MM.1S (cell line): Measurements from ENCODE around the gene CBFB.

ENCODE experiments used
- DNase-seq: peaks from one replicate; pipeline ENCODE4 v3.0.0-alpha.2; 2015
- H2AFZ ChIP-seq: fragments of 300-600 bp; sonication (generic); 2 replicates; pipeline ENCODE4 v1.6.0; 2016; ENCODE audit warnings: antibody characterized with exemption, low read length
- H3F3A ChIP-seq: fragments of 300-600 bp; sonication (generic); 2 replicates; pipeline ENCODE4 v1.6.1; 2016; ENCODE audit warnings: mild to moderate bottlenecking, antibody characterized with exemption, low read length, moderate library complexity, mixed read lengths; ENCODE audit not compliant: insufficient read depth
- H3K27ac ChIP-seq: fragments of 300-600 bp; sonication (generic); 2 replicates; pipeline ENCODE4 v1.5.1; 2016; ENCODE audit warnings: mild to moderate bottlenecking, low read length
- H3K27me3 ChIP-seq: fragments of 300-600 bp; sonication (generic); replicated peaks from 2 replicates; pipeline ENCODE4 v1.6.0; 2016; ENCODE audit warnings: low read length; ENCODE audit not compliant: insufficient read depth
- H3K36me3 ChIP-seq: fragments of 300-600 bp; sonication (generic); replicated peaks from 2 replicates; pipeline ENCODE4 v1.6.1; 2016; ENCODE audit warnings: mild to moderate bottlenecking, low read length, mixed read lengths; ENCODE audit not compliant: insufficient read depth
- H3K4me1 ChIP-seq: fragments of 300-600 bp; sonication (generic); 2 replicates; pipeline ENCODE4 v1.6.1; 2016; ENCODE audit warnings: low read length, mixed read lengths
- H3K4me2 ChIP-seq: fragments of 300-600 bp; sonication (generic); 2 replicates; pipeline ENCODE4 v1.6.0; 2016; ENCODE audit warnings: low read depth, low read length
- H3K4me3 ChIP-seq: fragments of 300-600 bp; sonication (generic); 2 replicates; pipeline ENCODE4 v1.5.1; 2016; ENCODE audit warnings: low read length, mixed read lengths
- H3K79me2 ChIP-seq: fragments of 300-600 bp; sonication (generic); 2 replicates; pipeline ENCODE4 v1.6.1; 2016; ENCODE audit warnings: mixed run types, low read length, mixed read lengths
- H3K9ac ChIP-seq: fragments of 300-600 bp; sonication (generic); 2 replicates; pipeline ENCODE4 v1.6.1; 2016; ENCODE audit warnings: low read length, mixed read lengths
- H3K9me2 ChIP-seq: fragments of 300-600 bp; sonication (generic); replicated peaks from 2 replicates; pipeline ENCODE4 v1.6.1; 2016; ENCODE audit warnings: mild to moderate bottlenecking, low read length, mixed read lengths; ENCODE audit not compliant: insufficient read depth
- H3K9me3 ChIP-seq: fragments of 300-600 bp; sonication (generic); replicated peaks from 2 replicates; pipeline ENCODE4 v1.6.1; 2016; ENCODE audit warnings: mild to moderate bottlenecking, low read length, mixed read lengths; ENCODE audit not compliant: insufficient read depth
- H4K20me1 ChIP-seq: fragments of 300-600 bp; sonication (generic); 2 replicates; pipeline ENCODE4 v1.6.1; 2016; ENCODE audit warnings: mild to moderate bottlenecking, low read length, moderate library complexity, mixed read lengths; ENCODE audit not compliant: insufficient read depth
- CTCF ChIP-seq: fragments of 300-600 bp; sonication (generic); IDR thresholded peaks from 2 replicates; pipeline ENCODE4 v1.5.1; 2016; ENCODE audit warnings: antibody characterized with exemption, low read length, mixed read lengths
- EZH2 ChIP-seq: fragments of 300-600 bp; sonication (generic); optimal IDR thresholded peaks from 2 replicates; pipeline ENCODE3; 2017; ENCODE audit warnings: low read depth, mild to moderate bottlenecking, antibody characterized with exemption, low read length, mixed read lengths
- EZH2phosphoT487 ChIP-seq: fragments of 300-600 bp; sonication (generic); IDR thresholded peaks from 2 replicates; pipeline ENCODE4 v1.6.1; 2018; ENCODE audit warnings: antibody characterized with exemption, low read length

CBFB gene

GRCh38 chr16:67086822-67087221, 57.9 kb downstream of the CBFB start:
- Histone ChIP-seq H3F3A (peaks cover 6% of the 10 kb centered on the region), H4K20me1 (no peaks in the 10 kb centered on the region), H3K79me2 (peaks cover 16% of the 10 kb centered on the region), H3K9me3 (no peaks in the 10 kb centered on the region), H3K27me3 (no peaks in the 10 kb centered on the region), H3K27ac (no peak overlapping the region), H3K36me3 (0 out of 2 replicates have a peak, but pooled peaks cover 4% of the 10 kb centered on the region), H2AFZ (no peak overlapping the region), H3K9ac (no peak overlapping the region), H3K4me1 (peaks cover 5% of the 10 kb centered on the region), H3K4me2 (no peak overlapping the region), H3K4me3 (no peak overlapping the region), H3K9me2 (no peaks in the 10 kb centered on the region)
- no peak for DNase-seq
- TF ChIP-seq EZH2phosphoT487 (no peak), CTCF (no peak), EZH2 (no peak)

DNA sequence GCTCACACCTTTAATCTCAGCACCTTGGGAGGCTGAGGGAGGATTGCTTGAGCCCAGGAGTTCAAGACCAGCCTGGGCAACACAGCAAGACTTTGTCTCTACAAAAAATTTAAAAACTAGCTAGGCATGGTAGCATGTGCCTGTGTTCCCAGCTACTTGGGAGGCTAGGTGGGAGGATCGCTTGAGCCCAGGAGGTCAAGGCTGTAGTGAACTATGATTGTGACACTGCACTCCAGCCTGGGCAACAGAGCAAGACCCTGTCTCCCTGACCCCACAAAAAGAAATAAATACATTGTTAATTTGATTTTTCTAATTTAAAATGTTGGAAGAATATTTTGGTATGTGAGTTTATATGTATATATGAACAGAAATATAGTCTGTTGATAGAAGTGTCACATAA, 58.3 kb downstream of the CBFB start:
- H3K27ac ChIP-seq = no peak overlapping the region
- H3K79me2 ChIP-seq = peaks cover 16% of the 10 kb centered on the region
- no peak overlapping the region for H3K4me3 ChIP-seq
- no peak overlapping the region for H2AFZ ChIP-seq
- H3K27me3 ChIP-seq = no peaks in the 10 kb centered on the region
- H3K9me2 ChIP-seq = no peaks in the 10 kb centered on the region
- peaks cover 6% of the 10 kb centered on the region for H3F3A ChIP-seq
- H4K20me1 ChIP-seq = no peaks in the 10 kb centered on the region
- no peak overlapping the region for H3K9ac ChIP-seq
- 0 out of 2 replicates have a peak, but pooled peaks cover 4% of the 10 kb centered on the region for H3K36me3 ChIP-seq
- no peak overlapping the region for H3K4me2 ChIP-seq
- no peak for DNase-seq
- H3K9me3 ChIP-seq = no peaks in the 10 kb centered on the region
- H3K4me1 ChIP-seq = peaks cover 5% of the 10 kb centered on the region
- TF ChIP-seq EZH2phosphoT487 (no peak), EZH2 (no peak), CTCF (no peak)

- H3K4me2 ChIP-seq = no peak overlapping the region
- H2AFZ ChIP-seq = no peak overlapping the region
- H3F3A ChIP-seq = peaks cover 6% of the 10 kb centered on the region
- H3K9ac ChIP-seq = no peak overlapping the region
- no peak overlapping the region for H3K4me3 ChIP-seq
- DNase-seq = no peak
- TF ChIP-seq CTCF (no peak), EZH2phosphoT487 (no peak), EZH2 (no peak)
- no peaks in the 10 kb centered on the region for H3K27me3 ChIP-seq
- no peaks in the 10 kb centered on the region for H3K9me3 ChIP-seq
- peaks cover 5% of the 10 kb centered on the region for H3K4me1 ChIP-seq
- H3K36me3 ChIP-seq = 0 out of 2 replicates have a peak, but pooled peaks cover 4% of the 10 kb centered on the region
- H4K20me1 ChIP-seq = no peaks in the 10 kb centered on the region
- H3K9me2 ChIP-seq = no peaks in the 10 kb centered on the region
- H3K27ac ChIP-seq = no peak overlapping the region
- peaks cover 16% of the 10 kb centered on the region for H3K79me2 ChIP-seq
Observed at GRCh38 chr16:67087803-67088202, 58.9 kb downstream of the CBFB start.
